ENCODE data around the gene SLC51A. TPM values are rescaled to one million over a fixed set of nuclear protein-coding genes. Genes with fewer than 3 reads are reported as not detected.
A peak's percentile ranks its signal among the peaks of the same experiment; 100 is the strongest.

SLC51A gene
- total RNA-seq, 1 experiment from 2014 or later = 6.9 TPM

- Mint-ChIP-seq H3K9me3 (no peaks in the 10 kb centered on the region), H3K27ac (no peak overlapping the region), H3K4me1 (no peaks in the 10 kb centered on the region), H3K36me3 (no peaks in the 10 kb centered on the region), H3K4me3 (no peak overlapping the region), H3K27me3 (ENCODE audit: low read depth) (peaks cover 5% of the 10 kb centered on the region)
- DNase-seq (ENCODE audit: low spot score) = no peak
- ATAC-seq = no peak
- CTCF ChIA-PET = interaction anchor here (0.6 to 4.0 kb wide), 9 partner anchors 11 to 751 kb away, joined by 3 to 58 read pairs (median 4); no protein-coding TSS in a partner anchor
- TF ChIP-seq ZNF317 (CRISPR knock-in tag; IDR thresholded peaks at IDR 0.05; ENCODE audit: borderline replicate concordance, low read depth) (no peak), NR1H2 (CRISPR knock-in tag; IDR thresholded peaks at IDR 0.05) (no peak), ZNF512 (CRISPR knock-in tag; IDR thresholded peaks at IDR 0.05; ENCODE audit: borderline replicate concordance) (no peak), ZNF423 (CRISPR knock-in tag; IDR thresholded peaks at IDR 0.05) (no peak), E2F1 (CRISPR knock-in tag; IDR thresholded peaks at IDR 0.05) (no peak), TP53 (CRISPR knock-in tag; IDR thresholded peaks at IDR 0.05) (no peak), HMGA2 (CRISPR knock-in tag; IDR thresholded peaks at IDR 0.05) (no peak), CREM (CRISPR knock-in tag; IDR thresholded peaks at IDR 0.05) (no peak), USF1 (CRISPR knock-in tag; IDR thresholded peaks at IDR 0.05) (no peak), ESRRA (CRISPR knock-in tag; IDR thresholded peaks at IDR 0.05; ENCODE audit: borderline replicate concordance) (no peak), CBFB (CRISPR knock-in tag; IDR thresholded peaks at IDR 0.05; ENCODE audit: low read depth) (no peak), SMAD4 (CRISPR knock-in tag; IDR thresholded peaks at IDR 0.05) (no peak), FOXP1 (CRISPR knock-in tag; IDR thresholded peaks at IDR 0.05; ENCODE audit: borderline replicate concordance) (no peak), FOXK1 (CRISPR knock-in tag; IDR thresholded peaks at IDR 0.05) (no peak), SMAD3 (CRISPR knock-in tag; IDR thresholded peaks at IDR 0.05; ENCODE audit: borderline replicate concordance) (no peak)
- TF ChIP-seq, protein P1, sequence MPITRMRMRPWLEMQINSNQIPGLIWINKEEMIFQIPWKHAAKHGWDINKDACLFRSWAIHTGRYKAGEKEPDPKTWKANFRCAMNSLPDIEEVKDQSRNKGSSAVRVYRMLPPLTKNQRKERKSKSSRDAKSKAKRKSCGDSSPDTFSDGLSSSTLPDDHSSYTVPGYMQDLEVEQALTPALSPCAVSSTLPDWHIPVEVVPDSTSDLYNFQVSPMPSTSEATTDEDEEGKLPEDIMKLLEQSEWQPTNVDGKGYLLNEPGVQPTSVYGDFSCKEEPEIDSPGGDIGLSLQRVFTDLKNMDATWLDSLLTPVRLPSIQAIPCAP (CRISPR knock-in tag; IDR thresholded peaks at IDR 0.05) = no peak
- POLR2A ChIA-PET = no interaction called here
Measured at GRCh38 chr3:196198081-196198675, 18.2 kb upstream of the SLC51A start.

DNA sequence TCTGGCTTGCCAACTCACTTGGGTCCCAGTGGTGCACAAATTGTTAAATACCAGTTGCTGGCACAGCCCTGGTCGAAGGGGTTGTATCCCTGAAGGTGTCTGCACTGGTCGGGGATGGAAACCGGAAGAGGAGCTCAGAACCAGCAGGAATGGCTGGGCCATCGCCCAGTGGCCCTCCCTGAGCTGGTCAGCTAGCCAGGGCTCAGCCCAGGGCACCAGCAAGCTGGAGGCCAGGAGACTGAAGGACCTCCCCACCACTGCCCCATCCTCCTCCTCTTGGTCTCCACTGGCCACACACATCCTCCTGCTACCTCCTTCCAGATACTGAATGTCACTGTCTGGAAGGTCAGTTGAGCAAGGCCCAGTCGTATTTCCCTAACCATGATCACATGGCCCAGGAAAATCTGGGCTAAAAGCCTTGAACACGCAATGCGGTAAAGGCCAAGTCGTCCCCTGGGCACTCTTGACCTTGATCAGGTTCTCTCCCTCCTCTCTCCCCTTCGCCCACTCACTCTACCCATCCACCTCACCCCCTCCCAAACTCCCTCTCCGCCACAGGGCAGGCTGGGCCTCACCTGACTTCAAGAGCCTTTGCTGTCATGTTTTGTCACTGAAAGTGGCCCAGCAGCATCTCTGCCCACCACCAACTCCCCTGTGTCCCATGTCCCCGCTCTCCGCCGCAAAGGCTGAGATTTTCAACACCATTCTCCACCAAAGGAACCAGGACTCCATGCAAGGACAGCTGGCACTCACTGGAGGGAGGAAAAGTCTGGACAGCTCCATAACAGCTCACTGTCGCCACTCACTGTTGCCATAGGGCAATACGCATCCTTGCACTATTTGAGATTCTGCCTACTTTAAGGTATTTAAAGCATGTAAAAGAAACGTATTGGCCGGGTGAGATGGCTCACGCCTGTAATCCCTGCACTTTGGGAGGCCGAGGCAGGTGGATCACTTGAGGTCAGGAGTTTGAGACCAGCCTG is 17.3 kb upstream of the SLC51A start:
- Mint-ChIP-seq H3K27ac (peak overlapping the region; percentile 5; the same call in 1 of the 2 replicates), H3K4me3 (no peak overlapping the region), H3K9me3 (no peaks in the 10 kb centered on the region), H3K27me3 (ENCODE audit: low read depth) (peaks cover 5% of the 10 kb centered on the region), H3K4me1 (no peaks in the 10 kb centered on the region), H3K36me3 (no peaks in the 10 kb centered on the region)
- CTCF ChIA-PET = interaction anchor here (0.7 to 4.0 kb wide), 6 partner anchors 12 to 325 kb away, joined by 3 to 58 read pairs (median 4); no protein-coding TSS in a partner anchor
- POLR2A ChIA-PET = interaction anchor here (0.6 kb wide), 1 partner anchor 181 kb away, joined by 3 read pairs; no protein-coding TSS in a partner anchor
- no peak for DNase-seq (ENCODE audit: low spot score)
- peak; percentile 27; the same call in 1 of the 2 replicates for ATAC-seq
- TF ChIP-seq ZNF138 (CRISPR knock-in tag; conservative IDR thresholded peaks at IDR 0.05) (no peak), E2F1 (CRISPR knock-in tag; IDR thresholded peaks at IDR 0.05) (no peak), ESRRA (CRISPR knock-in tag; IDR thresholded peaks at IDR 0.05; ENCODE audit: borderline replicate concordance) (no peak), FOXJ3 (CRISPR knock-in tag; IDR thresholded peaks at IDR 0.05; ENCODE audit: borderline replicate concordance) (no peak), FOXP1 (CRISPR knock-in tag; IDR thresholded peaks at IDR 0.05; ENCODE audit: borderline replicate concordance) (no peak), ZNF219 (CRISPR knock-in tag; IDR thresholded peaks at IDR 0.05; ENCODE audit: borderline replicate concordance) (no peak), IRF2 (CRISPR knock-in tag; IDR thresholded peaks at IDR 0.05; ENCODE audit: borderline replicate concordance, low read depth) (no peak), HMGA2 (CRISPR knock-in tag; IDR thresholded peaks at IDR 0.05) (no peak), SMAD4 (CRISPR knock-in tag; IDR thresholded peaks at IDR 0.05) (no peak), JUN (CRISPR knock-in tag; IDR thresholded peaks at IDR 0.05) (no peak), PREB (CRISPR knock-in tag; IDR thresholded peaks at IDR 0.05; ENCODE audit: borderline replicate concordance) (no peak), ATF1 (CRISPR knock-in tag; IDR thresholded peaks at IDR 0.05) (no peak), NFYB (CRISPR knock-in tag; conservative IDR thresholded peaks at IDR 0.05; ENCODE audit: low read depth) (no peak)
